HEK293 (cell line): Measurements from ENCODE around the gene KMT2A.
"Not testable (repeated sequence)": the region's sequence is repeated elsewhere in the genome, so short reads cannot be mapped to it uniquely, and the experiment has no call there.

ENCODE experiments used
- CTCF ChIA-PET: fragments of 350-600 bp; formaldehyde crosslinking; extraction: SDS; loops from one replicate; lab custom pipeline; 2021; ENCODE audit warnings: antibody characterized with exemption; lab: Yijun Ruan, JAX
- POLR2A ChIA-PET: fragments of 300-600 bp; formaldehyde crosslinking; extraction: SDS; loops from one replicate; lab custom pipeline; 2020; ENCODE audit warnings: antibody characterized with exemption, inconsistent platforms; lab: Yijun Ruan, JAX
- H3K27ac ChIP-seq: fragments of 200-500 bp; sonication (Bioruptor generic); 2 replicates; pipeline ENCODE4 v1.5.1; 2014; ENCODE audit warnings: low read depth, low read length, control low read depth, inconsistent platforms; ENCODE audit errors: extremely low read depth
- H3K36me3 ChIP-seq, 2 experiments: fragments of 200-500 bp in 1 of 2; sonication (Bioruptor generic) in 1 of 2; 1 replicate in 1 of 2; 2 replicates in 1 of 2; pipeline ENCODE4 v1.5.1; 2014 to 2017; ENCODE audit warnings: inconsistent platforms in 2 of 2, low read length in 2 of 2; ENCODE audit not compliant: control insufficient read depth in 2 of 2, insufficient read depth in 1 of 2
- H3K4me1 ChIP-seq: fragments of 200-500 bp; sonication (Bioruptor generic); 2 replicates; pipeline ENCODE4 v1.5.1; 2014; ENCODE audit warnings: mild to moderate bottlenecking, low read length, inconsistent platforms; ENCODE audit not compliant: control insufficient read depth, insufficient read depth
- H3K4me3 ChIP-seq: 2 replicates; pipeline ENCODE4 v1.5.1; 2011; ENCODE audit warnings: low read depth, mild to moderate bottlenecking, control low read depth, low read length, moderate library complexity
- H3K9me3 ChIP-seq: fragments of 200-500 bp; sonication (Bioruptor generic); 2 replicates; pipeline ENCODE4 v1.5.1; 2014; ENCODE audit warnings: low read depth, low read length, inconsistent platforms; ENCODE audit not compliant: control insufficient read depth, insufficient read depth
- BCL11B ChIP-seq: fragments of 450-650 bp; formaldehyde crosslinking; IDR thresholded peaks from 2 replicates; pipeline ENCODE4 v1.5.1; 2016; ENCODE audit warnings: low read depth, missing biosample characterization, missing genetic modification characterization
- BCL6B ChIP-seq: fragments of 450-650 bp; formaldehyde crosslinking; IDR thresholded peaks from 2 replicates; pipeline ENCODE4 v1.5.1; 2017; ENCODE audit warnings: missing biosample characterization, missing genetic modification characterization
- KLF10 ChIP-seq: fragments of 450-650 bp; IDR thresholded peaks from 2 replicates; pipeline ENCODE4 v1.5.1; 2018; ENCODE audit warnings: missing biosample characterization, mild to moderate bottlenecking, missing genetic modification characterization
- KLF9 ChIP-seq: fragments of 450-650 bp; formaldehyde crosslinking; IDR thresholded peaks from 2 replicates; pipeline ENCODE4 v1.5.1; 2016; ENCODE audit warnings: missing biosample characterization, missing genetic modification characterization, low read depth
- SP2 ChIP-seq: fragments of 450-650 bp; formaldehyde crosslinking; IDR thresholded peaks from 2 replicates; pipeline ENCODE4 v1.5.1; 2016; ENCODE audit warnings: missing biosample characterization, missing genetic modification characterization
- ZBTB17 ChIP-seq: fragments of 450-650 bp; formaldehyde crosslinking; IDR thresholded peaks from 2 replicates; pipeline ENCODE4 v1.5.1; 2016; ENCODE audit warnings: missing biosample characterization, missing genetic modification characterization
- ZFHX2 ChIP-seq: fragments of 450-650 bp; formaldehyde crosslinking; conservative IDR thresholded peaks from 2 replicates; pipeline ENCODE4 v1.5.1; 2016; ENCODE audit warnings: missing biosample characterization, missing genetic modification characterization
- ZNF132 ChIP-seq: fragments of 450-650 bp; formaldehyde crosslinking; IDR thresholded peaks from 2 replicates; pipeline ENCODE4 v1.5.1; 2017; ENCODE audit warnings: missing biosample characterization, missing genetic modification characterization, borderline replicate concordance
- ZNF146 ChIP-seq: fragments of 450-650 bp; formaldehyde crosslinking; IDR thresholded peaks from 2 replicates; pipeline ENCODE4 v1.5.1; 2016; ENCODE audit warnings: missing biosample characterization, missing genetic modification characterization
- ZNF433 ChIP-seq: fragments of 450-650 bp; formaldehyde crosslinking; IDR thresholded peaks from 2 replicates; pipeline ENCODE4 v1.5.1; 2016; ENCODE audit warnings: missing biosample characterization, missing genetic modification characterization, low read depth
- ZNF580 ChIP-seq: fragments of 450-650 bp; formaldehyde crosslinking; IDR thresholded peaks from 2 replicates; pipeline ENCODE4 v1.5.1; 2016; ENCODE audit warnings: missing biosample characterization, missing genetic modification characterization
- ZNF596 ChIP-seq: fragments of 450-650 bp; IDR thresholded peaks from 2 replicates; pipeline ENCODE4 v1.5.0; 2018; ENCODE audit warnings: missing biosample characterization, mild to moderate bottlenecking, missing genetic modification characterization, moderate library complexity
- ZNF600 ChIP-seq: fragments of 450-650 bp; formaldehyde crosslinking; IDR thresholded peaks from 2 replicates; pipeline ENCODE4 v1.5.1; 2016; ENCODE audit warnings: missing biosample characterization, missing genetic modification characterization
- ZNF658 ChIP-seq: fragments of 450-650 bp; formaldehyde crosslinking; IDR thresholded peaks from 2 replicates; pipeline ENCODE4; 2016; ENCODE audit warnings: missing biosample characterization, missing genetic modification characterization
- ZNF660 ChIP-seq: fragments of 450-650 bp; IDR thresholded peaks from 2 replicates; pipeline ENCODE4 v1.5.1; 2018; ENCODE audit warnings: missing biosample characterization, mild to moderate bottlenecking, missing genetic modification characterization
- ZNF692 ChIP-seq: fragments of 450-650 bp; formaldehyde crosslinking; IDR thresholded peaks from 2 replicates; pipeline ENCODE4 v1.5.1; 2016; ENCODE audit warnings: missing biosample characterization, missing genetic modification characterization
- TF ChIP-seq, protein P1 (sequence below): fragments of 450-650 bp; IDR thresholded peaks from 2 replicates; pipeline ENCODE4 v1.5.1; 2018; ENCODE audit warnings: missing biosample characterization, mild to moderate bottlenecking, missing genetic modification characterization
- TF ChIP-seq, protein P2 (sequence below): fragments of 450-650 bp; formaldehyde crosslinking; IDR thresholded peaks from 2 replicates; pipeline ENCODE4 v1.5.1; 2016; ENCODE audit warnings: missing biosample characterization, missing genetic modification characterization
- TF ChIP-seq, protein P3 (sequence below): fragments of 450-650 bp; formaldehyde crosslinking; IDR thresholded peaks from 2 replicates; pipeline ENCODE4 v1.5.1; 2016; ENCODE audit warnings: missing biosample characterization, missing genetic modification characterization, borderline replicate concordance

Gene KMT2A

DNA sequence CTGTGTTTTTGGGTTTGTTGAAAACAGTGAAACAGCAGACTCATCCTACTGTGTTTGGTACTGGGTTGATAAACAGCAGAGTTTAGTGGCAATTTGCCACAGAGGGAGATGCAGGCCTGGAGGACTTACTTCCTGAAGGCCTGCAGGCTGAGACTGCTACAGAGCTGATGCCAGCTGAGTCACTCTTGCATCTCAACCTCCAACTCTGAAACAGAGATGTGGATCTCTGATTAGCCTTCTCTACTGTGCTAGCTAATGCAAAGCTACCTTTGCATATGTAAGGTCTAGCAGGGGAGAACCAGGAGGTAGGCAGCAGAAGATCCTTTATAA, 20.6 kb upstream of the KMT2A start (continued):
- TF ChIP-seq ZNF692 (tag by site-specific recombination) (peak; percentile 39; the same call in 1 of the 2 replicates), ZFHX2 (tag by site-specific recombination) (no peak), ZNF660 (tag by site-specific recombination) (peak; percentile 27; the same call in 1 of the 2 replicates), ZBTB17 (tag by site-specific recombination) (peak; percentile 82), KLF9 (no peak)
- TF ChIP-seq, protein P1, sequence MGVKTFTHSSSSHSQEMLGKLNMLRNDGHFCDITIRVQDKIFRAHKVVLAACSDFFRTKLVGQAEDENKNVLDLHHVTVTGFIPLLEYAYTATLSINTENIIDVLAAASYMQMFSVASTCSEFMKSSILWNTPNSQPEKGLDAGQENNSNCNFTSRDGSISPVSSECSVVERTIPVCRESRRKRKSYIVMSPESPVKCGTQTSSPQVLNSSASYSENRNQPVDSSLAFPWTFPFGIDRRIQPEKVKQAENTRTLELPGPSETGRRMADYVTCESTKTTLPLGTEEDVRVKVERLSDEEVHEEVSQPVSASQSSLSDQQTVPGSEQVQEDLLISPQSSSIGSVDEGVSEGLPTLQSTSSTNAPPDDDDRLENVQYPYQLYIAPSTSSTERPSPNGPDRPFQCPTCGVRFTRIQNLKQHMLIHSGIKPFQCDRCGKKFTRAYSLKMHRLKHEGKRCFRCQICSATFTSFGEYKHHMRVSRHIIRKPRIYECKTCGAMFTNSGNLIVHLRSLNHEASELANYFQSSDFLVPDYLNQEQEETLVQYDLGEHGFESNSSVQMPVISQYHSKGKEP (tag by site-specific recombination): peak; percentile 59

- CTCF ChIA-PET: interaction anchor here (1.0 to 1.3 kb wide), 2 partner anchors 15 to 158 kb away, joined by 3 read pairs; no protein-coding TSS in a partner anchor
- POLR2A ChIA-PET: not testable (repeated sequence)
These were observed 19.4 kb upstream of the KMT2A start for GRCh38 chr11:118416900-118417299.

GRCh38 chr11:118417801-118418200, 18.5 kb upstream of the KMT2A start:
- no peaks in the 10 kb centered on the region for H3K36me3 ChIP-seq
- H3K9me3 ChIP-seq: no peaks in the 10 kb centered on the region
- TF ChIP-seq, protein P2, sequence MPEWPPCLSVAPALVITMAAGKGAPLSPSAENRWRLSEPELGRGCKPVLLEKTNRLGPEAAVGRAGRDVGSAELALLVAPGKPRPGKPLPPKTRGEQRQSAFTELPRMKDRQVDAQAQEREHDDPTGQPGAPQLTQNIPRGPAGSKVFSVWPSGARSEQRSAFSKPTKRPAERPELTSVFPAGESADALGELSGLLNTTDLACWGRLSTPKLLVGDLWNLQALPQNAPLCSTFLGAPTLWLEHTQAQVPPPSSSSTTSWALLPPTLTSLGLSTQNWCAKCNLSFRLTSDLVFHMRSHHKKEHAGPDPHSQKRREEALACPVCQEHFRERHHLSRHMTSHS: no peak
- TF ChIP-seq KLF9 (no peak), ZNF596 (tag by site-specific recombination) (no peak), ZNF600 (no peak), ZNF433 (tag by site-specific recombination) (no peak), ZNF132 (no peak), BCL11B (tag by site-specific recombination) (no peak), ZNF658 (tag by site-specific recombination) (no peak), BCL6B (tag by site-specific recombination) (no peak), SP2 (tag by site-specific recombination) (no peak), KLF10 (tag by site-specific recombination) (no peak)
- TF ChIP-seq, protein P3, sequence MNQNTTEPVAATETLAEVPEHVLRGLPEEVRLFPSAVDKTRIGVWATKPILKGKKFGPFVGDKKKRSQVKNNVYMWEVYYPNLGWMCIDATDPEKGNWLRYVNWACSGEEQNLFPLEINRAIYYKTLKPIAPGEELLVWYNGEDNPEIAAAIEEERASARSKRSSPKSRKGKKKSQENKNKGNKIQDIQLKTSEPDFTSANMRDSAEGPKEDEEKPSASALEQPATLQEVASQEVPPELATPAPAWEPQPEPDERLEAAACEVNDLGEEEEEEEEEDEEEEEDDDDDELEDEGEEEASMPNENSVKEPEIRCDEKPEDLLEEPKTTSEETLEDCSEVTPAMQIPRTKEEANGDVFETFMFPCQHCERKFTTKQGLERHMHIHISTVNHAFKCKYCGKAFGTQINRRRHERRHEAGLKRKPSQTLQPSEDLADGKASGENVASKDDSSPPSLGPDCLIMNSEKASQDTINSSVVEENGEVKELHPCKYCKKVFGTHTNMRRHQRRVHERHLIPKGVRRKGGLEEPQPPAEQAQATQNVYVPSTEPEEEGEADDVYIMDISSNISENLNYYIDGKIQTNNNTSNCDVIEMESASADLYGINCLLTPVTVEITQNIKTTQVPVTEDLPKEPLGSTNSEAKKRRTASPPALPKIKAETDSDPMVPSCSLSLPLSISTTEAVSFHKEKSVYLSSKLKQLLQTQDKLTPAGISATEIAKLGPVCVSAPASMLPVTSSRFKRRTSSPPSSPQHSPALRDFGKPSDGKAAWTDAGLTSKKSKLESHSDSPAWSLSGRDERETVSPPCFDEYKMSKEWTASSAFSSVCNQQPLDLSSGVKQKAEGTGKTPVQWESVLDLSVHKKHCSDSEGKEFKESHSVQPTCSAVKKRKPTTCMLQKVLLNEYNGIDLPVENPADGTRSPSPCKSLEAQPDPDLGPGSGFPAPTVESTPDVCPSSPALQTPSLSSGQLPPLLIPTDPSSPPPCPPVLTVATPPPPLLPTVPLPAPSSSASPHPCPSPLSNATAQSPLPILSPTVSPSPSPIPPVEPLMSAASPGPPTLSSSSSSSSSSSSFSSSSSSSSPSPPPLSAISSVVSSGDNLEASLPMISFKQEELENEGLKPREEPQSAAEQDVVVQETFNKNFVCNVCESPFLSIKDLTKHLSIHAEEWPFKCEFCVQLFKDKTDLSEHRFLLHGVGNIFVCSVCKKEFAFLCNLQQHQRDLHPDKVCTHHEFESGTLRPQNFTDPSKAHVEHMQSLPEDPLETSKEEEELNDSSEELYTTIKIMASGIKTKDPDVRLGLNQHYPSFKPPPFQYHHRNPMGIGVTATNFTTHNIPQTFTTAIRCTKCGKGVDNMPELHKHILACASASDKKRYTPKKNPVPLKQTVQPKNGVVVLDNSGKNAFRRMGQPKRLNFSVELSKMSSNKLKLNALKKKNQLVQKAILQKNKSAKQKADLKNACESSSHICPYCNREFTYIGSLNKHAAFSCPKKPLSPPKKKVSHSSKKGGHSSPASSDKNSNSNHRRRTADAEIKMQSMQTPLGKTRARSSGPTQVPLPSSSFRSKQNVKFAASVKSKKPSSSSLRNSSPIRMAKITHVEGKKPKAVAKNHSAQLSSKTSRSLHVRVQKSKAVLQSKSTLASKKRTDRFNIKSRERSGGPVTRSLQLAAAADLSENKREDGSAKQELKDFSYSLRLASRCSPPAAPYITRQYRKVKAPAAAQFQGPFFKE (tag by site-specific recombination): no peak
- CTCF ChIA-PET: interaction anchor here (1.0 to 1.3 kb wide), 2 partner anchors 16 to 159 kb away, joined by 3 read pairs; no protein-coding TSS in a partner anchor
- POLR2A ChIA-PET: no interaction called here
- H3K4me3 ChIP-seq: no peak overlapping the region
- H3K27ac ChIP-seq: no peak overlapping the region
- no peaks in the 10 kb centered on the region for H3K4me1 ChIP-seq

More at GRCh38 chr11:118416900-118417299, 19.4 kb upstream of the KMT2A start:
- H3K27ac ChIP-seq, H3K9me3 ChIP-seq, H3K4me1 ChIP-seq, H3K36me3 ChIP-seq, H3K4me3 ChIP-seq: not testable (repeated sequence)
- TF ChIP-seq ZNF580: 0 out of 2 replicates have a peak, but pooled peaks have one; percentile 22
- peak; percentile 93 for TF ChIP-seq ZNF146 (tag by site-specific recombination)
